HG02885 (cell line): ENCODE results near the gene COL17A1.

Experiments
- ATAC-seq: cut with Tn5 transposase; IDR thresholded peaks from one replicate; pipeline ENCODE4 v1.9.1; 2021; ENCODE audit warnings: mild to moderate bottlenecking; ENCODE audit not compliant: unreplicated experiment, poor library complexity

COL17A1 gene

DNA sequence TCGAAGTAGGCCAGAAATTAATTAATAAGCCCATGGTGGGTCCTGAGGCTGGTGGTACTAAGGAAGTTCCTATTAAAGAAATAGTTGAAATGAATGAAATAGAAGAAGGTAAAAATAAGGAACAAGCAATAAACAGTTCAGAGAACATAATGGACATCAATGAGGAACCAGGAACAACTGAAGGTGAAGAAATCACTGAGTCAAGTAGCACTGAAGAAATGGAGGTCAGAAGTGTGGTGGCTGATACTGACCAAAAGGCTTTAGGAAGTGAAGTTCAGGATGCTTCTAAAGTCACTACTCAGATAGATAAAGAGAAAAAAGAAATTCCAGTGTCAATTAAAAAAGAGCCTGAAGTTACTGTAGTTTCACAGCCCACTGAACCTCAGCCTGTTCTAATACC lies 82.8 kb downstream of the COL17A1 start:
- no peak for ATAC-seq

DNA sequence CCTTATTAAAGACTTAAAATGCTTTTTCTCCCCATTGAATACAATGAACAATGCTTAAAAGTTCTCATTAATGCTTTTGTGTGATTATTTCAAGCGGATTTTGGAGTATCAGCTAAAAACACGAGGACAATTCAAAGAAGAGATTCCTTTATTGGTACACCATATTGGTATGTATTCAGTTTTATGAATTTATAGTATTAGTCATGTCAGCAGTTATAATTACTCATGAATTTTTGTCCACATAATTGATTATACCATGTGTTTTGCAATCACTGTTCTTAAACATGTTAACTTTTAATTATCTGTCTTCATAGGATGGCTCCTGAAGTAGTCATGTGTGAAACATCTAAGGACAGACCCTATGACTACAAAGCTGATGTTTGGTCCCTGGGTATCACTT lies 86.9 kb downstream of the COL17A1 start:
- ATAC-seq: no peak

DNA sequence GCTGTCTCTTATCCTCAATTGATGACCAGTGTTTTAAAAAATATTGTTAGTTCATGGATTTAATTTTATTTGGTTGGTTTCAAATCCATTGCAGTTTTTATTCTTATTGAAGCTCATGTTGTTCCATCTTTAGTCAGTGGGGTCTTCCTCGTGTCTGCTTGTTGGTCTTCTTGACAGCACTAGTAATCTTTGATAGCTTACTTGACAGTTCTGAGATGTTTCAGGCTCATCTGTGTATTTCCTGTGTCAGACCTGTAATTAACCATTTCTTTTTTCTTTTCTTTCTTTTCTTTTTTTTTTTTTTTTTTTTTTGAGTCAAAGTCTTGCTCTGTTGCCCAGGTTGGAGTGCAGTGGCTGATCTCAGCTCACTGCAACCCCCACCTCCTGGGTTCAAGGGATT lies 90.5 kb downstream of the COL17A1 start:
- no peak for ATAC-seq

DNA sequence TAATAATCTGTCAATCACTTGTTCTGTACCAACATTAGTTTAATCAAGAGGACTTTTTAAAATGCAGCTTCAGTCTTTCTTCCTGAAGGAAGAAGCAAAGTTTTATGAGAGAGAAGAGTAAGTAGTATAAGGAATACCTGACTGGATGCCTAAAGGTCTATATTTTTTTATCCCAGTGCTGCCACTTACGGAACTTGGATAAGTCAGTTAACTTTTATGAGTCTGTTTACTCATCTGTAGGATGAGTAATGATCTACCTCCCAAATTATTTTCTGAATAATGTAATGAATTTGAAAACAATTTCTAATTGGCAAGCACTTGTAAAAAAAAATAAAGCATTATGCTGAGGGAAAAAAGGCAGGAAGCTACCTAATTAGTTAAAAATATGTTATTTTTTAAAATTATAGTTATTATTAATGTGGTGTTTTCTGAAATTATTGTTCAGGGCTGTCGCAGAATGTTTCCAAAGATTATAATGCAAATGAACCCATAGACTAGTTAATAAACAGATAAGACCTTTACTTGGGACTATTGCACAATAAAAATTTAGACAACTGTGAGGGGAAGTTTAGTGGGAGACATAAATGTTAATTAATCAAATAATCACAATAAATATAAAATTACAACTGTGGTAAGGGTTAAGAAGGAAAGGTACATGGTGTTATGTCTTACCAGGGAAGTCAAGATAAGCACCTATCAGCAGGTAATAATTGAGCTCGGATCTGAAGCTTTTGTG lies 94.1 kb downstream of the COL17A1 start:
- no peak for ATAC-seq

DNA sequence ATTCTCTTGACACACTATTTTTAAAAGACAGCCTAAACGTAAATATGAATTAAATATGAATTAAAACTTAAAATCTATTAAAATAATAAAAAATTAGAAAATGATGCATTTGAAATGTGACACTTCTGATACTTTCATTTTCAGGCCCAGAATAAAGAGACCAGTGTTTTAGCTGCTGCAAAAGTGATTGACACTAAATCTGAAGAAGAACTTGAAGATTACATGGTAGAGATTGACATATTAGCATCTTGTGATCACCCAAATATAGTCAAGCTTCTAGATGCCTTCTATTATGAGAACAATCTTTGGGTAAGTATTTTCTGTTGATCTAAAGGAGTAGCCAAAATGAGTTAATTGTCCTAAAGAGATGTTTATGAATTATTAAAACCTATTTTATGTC lies 95.1 kb downstream of the COL17A1 start:
- ATAC-seq: no peak

DNA sequence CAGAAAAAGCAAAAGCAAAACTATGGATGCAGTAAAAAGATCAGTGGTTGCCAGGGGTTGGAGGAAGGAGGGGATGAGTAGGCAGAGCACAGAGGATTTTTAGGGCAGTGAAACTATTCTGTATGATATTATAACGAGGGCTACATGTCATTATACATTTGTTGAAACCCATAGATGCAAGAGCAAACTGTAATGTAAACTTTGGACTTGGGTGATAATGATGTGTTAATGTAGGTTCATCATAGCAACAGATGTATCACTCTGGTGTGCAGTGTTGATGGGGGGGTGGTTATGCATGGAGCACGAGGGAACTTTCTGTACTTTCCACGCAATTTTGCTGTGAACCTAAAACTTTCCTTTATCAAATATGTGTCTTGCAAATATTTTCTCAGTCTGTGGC lies 95.6 kb downstream of the COL17A1 start:
- no peak for ATAC-seq

DNA sequence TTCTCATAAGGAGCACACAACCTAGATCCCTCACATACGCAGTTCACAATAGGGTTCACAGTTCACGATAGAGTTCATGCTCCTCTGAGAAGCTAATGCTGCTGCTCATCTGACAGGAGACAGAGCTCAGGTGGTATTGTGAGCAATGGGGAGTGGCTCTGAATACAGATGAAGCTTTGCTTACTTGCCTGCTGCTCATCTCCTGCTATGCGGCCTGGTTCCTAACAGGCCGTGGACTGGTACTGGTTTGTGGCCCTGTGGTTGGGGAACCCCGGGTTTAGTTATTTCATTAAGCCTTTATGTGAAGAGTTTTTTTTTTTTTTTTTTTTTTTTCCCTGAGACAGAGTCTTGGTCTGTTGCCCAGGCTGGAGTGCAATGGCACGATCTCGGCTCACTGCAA lies 99.3 kb downstream of the COL17A1 start:
- ATAC-seq: no peak

DNA sequence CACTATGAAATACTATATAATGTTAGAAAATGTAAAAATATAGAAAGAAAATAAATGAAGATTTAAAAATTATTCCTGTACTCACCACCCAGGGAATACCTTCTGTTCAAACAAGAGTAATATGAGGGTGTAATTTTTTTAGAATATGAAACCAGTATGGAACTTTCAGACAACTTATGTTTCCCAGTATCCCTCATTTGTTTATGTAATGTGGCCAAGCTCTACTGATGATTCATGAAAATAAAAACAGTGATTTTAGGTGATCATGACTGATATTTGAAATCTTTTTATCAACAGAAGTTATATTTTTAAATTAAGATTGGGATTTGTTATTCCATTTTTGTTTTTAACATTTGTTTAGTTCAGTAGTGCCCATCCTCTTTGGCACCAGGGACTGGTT lies 100.0 kb downstream of the COL17A1 start:
- ATAC-seq: no peak

DNA sequence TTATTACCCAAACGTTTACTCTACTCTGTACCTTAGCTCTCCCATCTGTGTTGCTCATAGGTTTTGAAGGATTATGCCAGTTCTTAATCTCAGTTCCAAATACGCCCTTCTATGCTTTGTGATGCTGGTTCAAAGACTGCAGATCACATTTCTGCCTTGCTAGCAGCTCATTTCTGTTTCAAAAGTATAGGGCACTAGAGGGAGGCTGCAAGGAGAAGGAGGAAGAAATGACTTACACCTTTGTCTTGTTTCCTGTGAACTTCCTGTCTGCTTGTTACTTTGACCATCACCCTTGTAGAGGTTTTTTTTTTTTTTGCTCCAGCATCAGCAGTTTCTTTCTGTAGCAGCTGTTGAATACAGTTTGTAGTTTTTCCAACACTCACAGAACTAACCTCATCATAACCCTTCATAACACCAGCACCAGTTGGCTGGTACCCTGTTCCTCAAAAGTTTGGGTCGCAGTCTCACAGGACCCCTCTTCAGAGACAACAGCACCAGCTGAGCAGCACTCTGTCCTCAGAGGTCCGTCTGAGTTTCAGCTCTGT lies 102.2 kb downstream of the COL17A1 start:
- peak; percentile 94 for ATAC-seq

DNA sequence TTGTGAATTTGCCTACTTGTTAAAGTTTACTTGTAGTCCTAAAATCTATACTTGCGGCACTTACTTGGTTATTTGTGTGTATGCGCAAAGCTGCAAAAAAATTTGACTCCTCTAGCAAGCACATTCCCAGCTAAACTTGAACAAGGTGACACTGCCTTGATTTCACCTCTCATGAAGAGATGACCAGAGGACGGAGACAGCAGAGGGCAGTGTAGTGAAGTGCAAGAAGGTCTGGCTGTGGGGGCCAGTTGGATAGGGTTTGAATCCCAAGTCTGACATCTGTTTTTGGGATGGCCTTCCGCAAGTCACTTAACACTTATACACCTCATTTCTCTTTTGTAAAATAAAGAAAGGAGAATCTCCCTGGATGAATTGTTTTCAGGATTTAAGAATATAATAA lies 103.0 kb downstream of the COL17A1 start:
- no peak for ATAC-seq
